BJ (cell line): ENCODE data around the gene ZBTB40. TPM values are rescaled to one million over a fixed set of nuclear protein-coding genes. Genes with fewer than 3 reads are reported as not detected.

Source experiments
- CTCF ChIA-PET: fragments of 350-600 bp; formaldehyde crosslinking; extraction: SDS; loops from one replicate; lab custom pipeline; 2021; ENCODE audit warnings: antibody characterized with exemption, inconsistent platforms; lab: Yijun Ruan, JAX
- POLR2A ChIA-PET: fragments of 300-600 bp; sonication (Branson Sonifier 250); formaldehyde crosslinking; extraction: SDS; loops from one replicate; lab custom pipeline; 2021; ENCODE audit warnings: antibody characterized with exemption; lab: Charles Lee
- DNase-seq: peaks from one replicate; pipeline ENCODE4 v3.0.0-alpha.2; 2011; ENCODE audit warnings: low read depth
- H3K27me3 ChIP-seq: 2 replicates; pipeline ENCODE4 v1.6.0; 2011; ENCODE audit warnings: low read length; ENCODE audit not compliant: control insufficient read depth, insufficient read depth
- H3K36me3 ChIP-seq: 2 replicates; pipeline ENCODE4 v1.5.1; 2011; ENCODE audit warnings: low read length; ENCODE audit not compliant: control insufficient read depth, insufficient read depth
- H3K4me3 ChIP-seq: 2 replicates; pipeline ENCODE4 v1.5.1; 2011; ENCODE audit warnings: low read depth, mild to moderate bottlenecking, control low read depth, low read length
- polyA plus RNA-seq: library from polyadenylated mRNA; depleted of rRNA; stranded (reverse); fragments of >200 nt; gene quantifications from 2 replicates; pipeline ENCODE4 v1.2.3, GENCODE V29; 2011
- TF ChIP-seq, protein P1 (sequence below): IDR thresholded peaks from 2 replicates; pipeline ENCODE4 v1.5.1; 2011; ENCODE audit warnings: low read depth, mild to moderate bottlenecking, control low read depth, inconsistent platforms, low read length, moderate library complexity; ENCODE audit not compliant: insufficient read depth

ZBTB40 gene
- polyA plus RNA-seq, 1 experiment, result 5.0 TPM

DNA sequence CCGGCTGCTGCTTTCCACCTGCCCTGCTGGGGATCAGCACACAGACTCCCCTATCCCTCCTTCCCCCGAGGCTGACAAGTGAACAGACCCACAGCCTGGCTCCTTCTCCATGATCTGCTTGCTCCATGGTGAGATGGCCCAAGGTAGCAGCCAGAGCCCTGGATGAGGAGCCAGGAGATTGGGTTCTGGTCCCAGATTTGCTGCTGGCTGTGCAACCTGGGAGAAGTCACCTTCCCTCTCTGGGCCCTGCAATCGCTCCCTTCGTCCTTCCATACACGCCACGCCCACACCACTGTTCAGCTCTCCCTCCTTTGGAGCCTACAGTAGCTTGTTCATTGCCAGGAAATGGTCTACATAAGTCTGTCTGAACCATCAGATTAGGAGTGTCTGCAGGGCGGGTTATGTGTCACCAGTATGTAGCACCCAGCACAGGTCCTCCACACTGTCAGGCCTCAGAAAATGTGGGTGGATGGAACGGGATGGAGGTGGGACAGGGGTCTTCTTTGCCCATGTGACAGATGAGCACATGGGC is 102.4 kb downstream of the ZBTB40 start:
- Histone ChIP-seq H3K27me3 (peaks cover 6% of the 10 kb centered on the region), H3K36me3 (no peaks in the 10 kb centered on the region), H3K4me3 (no peak overlapping the region)
- DNase-seq, result no peak
- ChIA-PET POLR2A (no interaction called here), CTCF (no interaction called here)
- TF ChIP-seq, protein P1, sequence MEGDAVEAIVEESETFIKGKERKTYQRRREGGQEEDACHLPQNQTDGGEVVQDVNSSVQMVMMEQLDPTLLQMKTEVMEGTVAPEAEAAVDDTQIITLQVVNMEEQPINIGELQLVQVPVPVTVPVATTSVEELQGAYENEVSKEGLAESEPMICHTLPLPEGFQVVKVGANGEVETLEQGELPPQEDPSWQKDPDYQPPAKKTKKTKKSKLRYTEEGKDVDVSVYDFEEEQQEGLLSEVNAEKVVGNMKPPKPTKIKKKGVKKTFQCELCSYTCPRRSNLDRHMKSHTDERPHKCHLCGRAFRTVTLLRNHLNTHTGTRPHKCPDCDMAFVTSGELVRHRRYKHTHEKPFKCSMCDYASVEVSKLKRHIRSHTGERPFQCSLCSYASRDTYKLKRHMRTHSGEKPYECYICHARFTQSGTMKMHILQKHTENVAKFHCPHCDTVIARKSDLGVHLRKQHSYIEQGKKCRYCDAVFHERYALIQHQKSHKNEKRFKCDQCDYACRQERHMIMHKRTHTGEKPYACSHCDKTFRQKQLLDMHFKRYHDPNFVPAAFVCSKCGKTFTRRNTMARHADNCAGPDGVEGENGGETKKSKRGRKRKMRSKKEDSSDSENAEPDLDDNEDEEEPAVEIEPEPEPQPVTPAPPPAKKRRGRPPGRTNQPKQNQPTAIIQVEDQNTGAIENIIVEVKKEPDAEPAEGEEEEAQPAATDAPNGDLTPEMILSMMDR, result no peak

DNA sequence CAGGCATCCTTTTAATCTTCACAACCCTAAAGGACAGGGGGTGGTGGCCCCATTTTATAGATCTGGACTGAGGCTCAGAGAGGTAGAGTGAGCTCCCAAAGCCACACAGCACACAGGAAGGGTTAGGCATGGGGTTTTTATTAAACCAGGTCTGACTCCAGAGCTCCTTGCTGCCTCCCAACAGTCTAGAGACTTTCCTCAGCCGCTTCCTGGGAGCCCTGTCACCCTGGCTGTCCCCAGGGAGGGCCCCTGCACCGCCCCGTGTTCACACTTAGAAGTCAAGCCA is 103.7 kb downstream of the ZBTB40 start:
- CTCF ChIA-PET, result interaction anchor here (1.2 kb wide), 1 partner anchor 9 kb away, joined by 3 read pairs; no protein-coding TSS in a partner anchor
- Histone ChIP-seq H3K4me3 (no peak overlapping the region), H3K36me3 (no peaks in the 10 kb centered on the region), H3K27me3 (peaks cover 8% of the 10 kb centered on the region)
- no peak for DNase-seq
- POLR2A ChIA-PET, result no interaction called here
- TF ChIP-seq, protein P1, result no peak

DNA sequence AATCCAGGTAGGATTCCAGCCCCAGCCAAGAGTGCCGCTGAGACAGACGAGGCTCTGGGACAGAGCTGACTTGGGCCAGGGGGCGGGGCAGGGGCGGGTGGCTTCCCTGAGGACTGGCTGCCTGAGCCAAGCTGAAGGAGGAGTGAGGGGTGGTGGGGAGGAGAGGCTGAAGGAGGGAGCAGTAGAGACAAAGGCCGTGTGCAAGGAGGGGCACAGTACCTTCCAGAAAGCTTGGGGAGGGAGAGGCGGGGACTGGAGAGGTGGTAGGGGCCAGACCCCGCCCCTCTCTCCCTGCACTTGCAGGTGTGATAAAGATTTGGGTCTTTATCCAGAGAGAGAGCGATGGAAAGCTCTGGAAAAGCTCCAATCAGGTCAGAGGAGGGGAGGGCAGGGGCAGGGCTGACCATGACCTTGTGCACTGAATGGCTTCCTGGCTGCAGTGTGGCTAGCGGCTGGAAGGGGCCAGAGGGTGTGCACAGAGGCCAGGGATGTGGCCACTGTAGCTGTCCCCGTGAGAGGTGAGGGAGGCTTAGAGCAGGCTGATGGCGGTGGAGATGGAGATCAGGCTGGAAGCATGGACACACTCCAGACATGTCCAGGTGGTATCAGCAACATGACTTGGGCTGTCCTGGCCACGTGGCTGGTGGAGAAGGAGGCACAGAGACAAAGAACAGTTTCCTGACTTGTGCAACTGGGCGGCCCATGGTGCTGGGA is 104.9 kb downstream of the ZBTB40 start:
- Histone ChIP-seq H3K4me3 (no peak overlapping the region), H3K27me3 (peaks cover 15% of the 10 kb centered on the region), H3K36me3 (no peaks in the 10 kb centered on the region)
- TF ChIP-seq, protein P1, result no peak
- ChIA-PET CTCF (no interaction called here), POLR2A (no interaction called here)
- no peak for DNase-seq

DNA sequence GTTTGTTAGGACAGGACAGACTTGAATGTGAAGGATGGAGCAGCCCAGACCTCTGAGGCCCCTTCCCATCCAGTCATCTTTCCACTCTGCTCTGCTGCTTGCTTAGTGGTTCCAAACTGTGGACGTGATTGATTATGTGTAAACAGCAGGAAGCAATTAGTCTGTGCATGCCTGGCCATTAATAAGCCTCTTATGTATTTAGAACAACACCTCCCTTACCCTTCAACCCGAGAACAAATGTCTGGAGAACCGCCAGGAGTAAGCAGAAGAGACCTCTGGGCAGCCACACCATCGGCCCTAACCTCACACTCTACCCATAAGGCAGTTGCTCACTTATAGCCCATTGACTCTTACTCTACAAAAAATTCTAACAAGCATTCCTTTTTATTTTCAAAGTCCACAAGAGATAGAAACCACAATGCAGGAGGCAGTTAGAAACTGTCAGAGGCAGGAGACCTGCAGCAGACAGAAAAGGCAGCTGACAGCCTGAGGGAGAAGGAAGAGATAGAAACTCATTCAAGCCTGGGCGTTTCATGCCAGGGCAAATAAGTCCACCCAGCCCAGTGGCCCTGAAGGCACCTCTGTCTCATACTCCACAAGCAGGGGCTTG is 105.8 kb downstream of the ZBTB40 start:
- Histone ChIP-seq H3K4me3 (no peak overlapping the region), H3K36me3 (no peaks in the 10 kb centered on the region), H3K27me3 (peaks cover 23% of the 10 kb centered on the region)
- POLR2A ChIA-PET, result no interaction called here
- CTCF ChIA-PET, result no interaction called here
- DNase-seq, result peak; percentile 3
- TF ChIP-seq, protein P1, result no peak
